ENCODE data around the gene PPM1G.

GRCh38 chr2:27354597-27354927, 54.8 kb downstream of the PPM1G start:
- no peak for TF ChIP-seq TAF1 (IDR thresholded peaks at IDR 0.05; ENCODE audit: low read depth)
- no peak for TF ChIP-seq CEBPB (IDR thresholded peaks at IDR 0.05)
- TF ChIP-seq, protein P1, sequence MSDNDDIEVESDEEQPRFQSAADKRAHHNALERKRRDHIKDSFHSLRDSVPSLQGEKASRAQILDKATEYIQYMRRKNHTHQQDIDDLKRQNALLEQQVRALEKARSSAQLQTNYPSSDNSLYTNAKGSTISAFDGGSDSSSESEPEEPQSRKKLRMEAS (IDR thresholded peaks at IDR 0.05): no peak
- no peak for TF ChIP-seq RAD21 (IDR thresholded peaks at IDR 0.05; ENCODE audit: low read depth)
- TF ChIP-seq EP300 (IDR thresholded peaks at IDR 0.05; ENCODE audit: borderline replicate concordance): no peak
- TF ChIP-seq, protein P2, sequence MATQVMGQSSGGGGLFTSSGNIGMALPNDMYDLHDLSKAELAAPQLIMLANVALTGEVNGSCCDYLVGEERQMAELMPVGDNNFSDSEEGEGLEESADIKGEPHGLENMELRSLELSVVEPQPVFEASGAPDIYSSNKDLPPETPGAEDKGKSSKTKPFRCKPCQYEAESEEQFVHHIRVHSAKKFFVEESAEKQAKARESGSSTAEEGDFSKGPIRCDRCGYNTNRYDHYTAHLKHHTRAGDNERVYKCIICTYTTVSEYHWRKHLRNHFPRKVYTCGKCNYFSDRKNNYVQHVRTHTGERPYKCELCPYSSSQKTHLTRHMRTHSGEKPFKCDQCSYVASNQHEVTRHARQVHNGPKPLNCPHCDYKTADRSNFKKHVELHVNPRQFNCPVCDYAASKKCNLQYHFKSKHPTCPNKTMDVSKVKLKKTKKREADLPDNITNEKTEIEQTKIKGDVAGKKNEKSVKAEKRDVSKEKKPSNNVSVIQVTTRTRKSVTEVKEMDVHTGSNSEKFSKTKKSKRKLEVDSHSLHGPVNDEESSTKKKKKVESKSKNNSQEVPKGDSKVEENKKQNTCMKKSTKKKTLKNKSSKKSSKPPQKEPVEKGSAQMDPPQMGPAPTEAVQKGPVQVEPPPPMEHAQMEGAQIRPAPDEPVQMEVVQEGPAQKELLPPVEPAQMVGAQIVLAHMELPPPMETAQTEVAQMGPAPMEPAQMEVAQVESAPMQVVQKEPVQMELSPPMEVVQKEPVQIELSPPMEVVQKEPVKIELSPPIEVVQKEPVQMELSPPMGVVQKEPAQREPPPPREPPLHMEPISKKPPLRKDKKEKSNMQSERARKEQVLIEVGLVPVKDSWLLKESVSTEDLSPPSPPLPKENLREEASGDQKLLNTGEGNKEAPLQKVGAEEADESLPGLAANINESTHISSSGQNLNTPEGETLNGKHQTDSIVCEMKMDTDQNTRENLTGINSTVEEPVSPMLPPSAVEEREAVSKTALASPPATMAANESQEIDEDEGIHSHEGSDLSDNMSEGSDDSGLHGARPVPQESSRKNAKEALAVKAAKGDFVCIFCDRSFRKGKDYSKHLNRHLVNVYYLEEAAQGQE (IDR thresholded peaks at IDR 0.05; ENCODE audit: low read depth): no peak
- TF ChIP-seq NFIC (IDR thresholded peaks at IDR 0.05): no peak
- no peak for TF ChIP-seq CREB1 (IDR thresholded peaks at IDR 0.05; ENCODE audit: low read depth)
- TF ChIP-seq TEAD4 (IDR thresholded peaks at IDR 0.05): no peak
- no peak for TF ChIP-seq TCF12 (IDR thresholded peaks at IDR 0.05; ENCODE audit: low read depth)

All from Ishikawa (cell line).